AG04449 (cell line): ENCODE results near the gene XPR1.
"Not testable (repeated sequence)": the region's sequence is repeated elsewhere in the genome, so short reads cannot be mapped to it uniquely, and the experiment has no call there.

Source experiments
- CTCF ChIA-PET: fragments of 350-600 bp; formaldehyde crosslinking; extraction: SDS; loops from one replicate; lab custom pipeline; 2021; ENCODE audit warnings: antibody characterized with exemption; lab: Yijun Ruan, JAX
- POLR2A ChIA-PET: fragments of 400-600, 350-600 bp; formaldehyde crosslinking; extraction: SDS; loops from one replicate; lab custom pipeline; 2020; ENCODE audit warnings: antibody characterized with exemption, inconsistent platforms; lab: Yijun Ruan, JAX
- DNase-seq: peaks from one replicate; pipeline ENCODE4 v3.0.0-alpha.2; 2010; ENCODE audit warnings: low read depth, low spot score
- H3K4me3 ChIP-seq: 2 replicates; pipeline ENCODE4 v1.5.1; 2011; ENCODE audit warnings: low read depth, mild to moderate bottlenecking, control low read depth, low read length
- TF ChIP-seq, protein P1 (sequence below): IDR thresholded peaks from one replicate; pipeline ENCODE4 v1.5.1; 2011; ENCODE audit warnings: mild to moderate bottlenecking, moderate library complexity, low read length, control low read depth, inconsistent platforms; ENCODE audit not compliant: insufficient read depth; ENCODE audit errors: missing control alignments

XPR1 gene

DNA sequence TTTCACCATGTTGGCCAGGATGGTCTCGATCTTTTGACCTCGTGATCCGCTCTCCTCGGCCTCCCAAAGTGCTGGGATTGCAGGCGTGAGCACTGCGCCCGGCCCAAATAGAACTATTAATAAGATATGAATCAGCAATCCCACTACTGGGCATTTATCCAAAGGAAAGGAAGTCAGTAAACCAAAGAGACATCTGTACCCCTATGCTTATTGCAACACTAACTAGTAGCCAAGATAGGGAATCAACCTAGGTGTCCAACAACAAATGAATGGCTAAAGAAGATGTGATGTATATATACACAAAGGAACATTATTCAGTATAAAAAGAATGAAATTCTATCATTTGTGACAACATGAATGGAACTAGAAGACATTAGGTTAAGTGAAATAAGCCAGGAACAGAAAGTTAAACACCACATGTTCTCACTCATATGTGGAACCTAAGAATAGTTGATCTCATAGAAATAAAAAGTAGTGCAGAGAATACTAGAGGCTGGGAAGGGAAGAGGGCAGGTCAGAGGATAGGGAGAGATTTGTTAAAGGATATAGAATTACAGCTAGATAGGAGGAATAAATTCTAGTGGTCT lies 48.8 kb downstream of the XPR1 start:
- TF ChIP-seq, protein P1, sequence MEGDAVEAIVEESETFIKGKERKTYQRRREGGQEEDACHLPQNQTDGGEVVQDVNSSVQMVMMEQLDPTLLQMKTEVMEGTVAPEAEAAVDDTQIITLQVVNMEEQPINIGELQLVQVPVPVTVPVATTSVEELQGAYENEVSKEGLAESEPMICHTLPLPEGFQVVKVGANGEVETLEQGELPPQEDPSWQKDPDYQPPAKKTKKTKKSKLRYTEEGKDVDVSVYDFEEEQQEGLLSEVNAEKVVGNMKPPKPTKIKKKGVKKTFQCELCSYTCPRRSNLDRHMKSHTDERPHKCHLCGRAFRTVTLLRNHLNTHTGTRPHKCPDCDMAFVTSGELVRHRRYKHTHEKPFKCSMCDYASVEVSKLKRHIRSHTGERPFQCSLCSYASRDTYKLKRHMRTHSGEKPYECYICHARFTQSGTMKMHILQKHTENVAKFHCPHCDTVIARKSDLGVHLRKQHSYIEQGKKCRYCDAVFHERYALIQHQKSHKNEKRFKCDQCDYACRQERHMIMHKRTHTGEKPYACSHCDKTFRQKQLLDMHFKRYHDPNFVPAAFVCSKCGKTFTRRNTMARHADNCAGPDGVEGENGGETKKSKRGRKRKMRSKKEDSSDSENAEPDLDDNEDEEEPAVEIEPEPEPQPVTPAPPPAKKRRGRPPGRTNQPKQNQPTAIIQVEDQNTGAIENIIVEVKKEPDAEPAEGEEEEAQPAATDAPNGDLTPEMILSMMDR: no peak
- ChIA-PET CTCF (no interaction called here), POLR2A (no interaction called here)
- no peak overlapping the region for H3K4me3 ChIP-seq
- DNase-seq: no peak

DNA sequence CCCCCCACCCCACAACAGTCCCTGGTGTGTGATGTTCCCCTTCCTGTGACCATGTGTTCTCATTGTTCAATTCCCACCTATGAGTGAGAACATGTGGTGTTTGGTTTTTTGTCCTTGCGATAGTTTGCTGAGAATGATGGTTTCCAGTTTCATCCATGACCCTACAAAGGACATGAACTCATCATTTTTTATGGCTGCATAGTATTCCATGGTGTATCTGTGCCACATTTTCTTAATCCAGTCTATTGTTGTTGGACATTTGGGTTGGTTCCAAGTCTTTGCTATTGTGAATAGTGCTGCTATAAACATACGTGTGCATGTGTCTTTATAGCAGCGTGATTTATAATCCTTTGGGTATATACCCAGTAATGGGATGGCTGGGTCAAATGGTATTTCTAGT lies 51.3 kb downstream of the XPR1 start:
- DNase-seq, H3K4me3 ChIP-seq, CTCF ChIA-PET, POLR2A ChIA-PET: not testable (repeated sequence)

DNA sequence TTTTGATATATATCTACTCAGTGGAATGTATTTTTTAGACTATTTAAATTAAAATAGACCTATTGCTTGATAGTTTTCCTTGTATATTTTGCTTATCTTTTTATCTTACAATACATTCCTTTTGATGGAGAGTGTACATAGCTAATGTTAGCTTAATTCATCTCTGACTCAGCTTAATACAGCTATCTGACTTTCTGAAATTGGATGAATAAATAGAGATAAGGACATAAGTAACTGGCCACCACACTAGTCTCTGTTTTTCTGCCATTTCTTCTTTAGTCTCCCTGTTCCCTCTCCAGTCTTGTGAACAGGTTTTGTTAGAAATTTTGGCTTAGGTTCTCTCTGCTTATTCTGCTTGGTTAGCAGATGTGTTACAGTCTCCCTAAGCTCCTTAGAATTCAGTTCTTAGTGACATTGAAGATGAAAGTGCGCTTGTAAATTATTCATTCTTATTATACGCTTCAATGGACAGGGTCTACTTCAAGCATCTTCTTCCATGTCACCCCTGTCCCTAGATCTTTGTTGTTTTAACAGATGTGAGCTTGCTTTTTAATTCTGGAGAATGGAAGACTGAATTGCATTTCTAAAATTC lies 59.6 kb downstream of the XPR1 start:
- TF ChIP-seq, protein P1: no peak
- DNase-seq: no peak
- ChIA-PET CTCF (no interaction called here), POLR2A (no interaction called here)
- H3K4me3 ChIP-seq: no peak overlapping the region

DNA sequence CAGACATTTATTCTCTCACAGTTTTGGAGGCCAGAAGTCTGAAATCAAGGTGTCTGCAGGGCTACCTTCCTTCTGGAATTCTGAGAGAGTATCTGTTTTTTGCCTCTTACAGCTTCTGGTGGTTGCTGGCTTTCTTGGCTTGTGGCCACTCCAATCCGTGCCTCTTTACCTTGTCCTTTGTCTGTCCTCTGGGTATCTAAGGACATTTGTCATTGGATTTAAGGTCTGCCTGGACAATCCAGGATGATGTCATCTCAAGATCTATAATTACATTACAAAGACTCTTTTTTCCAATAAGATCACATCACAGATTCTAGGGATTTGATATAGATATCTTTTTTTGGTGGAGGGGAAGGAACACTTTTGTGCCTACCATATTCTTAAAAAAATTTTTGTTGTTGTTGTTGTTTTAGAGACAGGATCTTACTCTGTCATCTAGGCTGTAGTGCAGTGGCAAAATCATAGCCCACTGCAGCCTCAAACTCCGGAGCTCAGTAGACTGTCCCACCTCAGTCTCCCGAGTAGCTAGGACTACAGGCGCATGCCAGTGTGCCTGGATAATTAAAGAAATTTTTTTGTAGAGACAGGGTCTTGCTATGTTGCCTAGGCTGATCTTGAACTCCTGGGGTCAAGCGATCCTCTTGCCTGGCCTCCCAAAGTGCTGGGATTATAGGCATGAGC lies 61.9 kb downstream of the XPR1 start:
- no peak for DNase-seq
- ChIA-PET POLR2A (no interaction called here), CTCF (no interaction called here)
- TF ChIP-seq, protein P1: no peak
- H3K4me3 ChIP-seq: no peak overlapping the region

DNA sequence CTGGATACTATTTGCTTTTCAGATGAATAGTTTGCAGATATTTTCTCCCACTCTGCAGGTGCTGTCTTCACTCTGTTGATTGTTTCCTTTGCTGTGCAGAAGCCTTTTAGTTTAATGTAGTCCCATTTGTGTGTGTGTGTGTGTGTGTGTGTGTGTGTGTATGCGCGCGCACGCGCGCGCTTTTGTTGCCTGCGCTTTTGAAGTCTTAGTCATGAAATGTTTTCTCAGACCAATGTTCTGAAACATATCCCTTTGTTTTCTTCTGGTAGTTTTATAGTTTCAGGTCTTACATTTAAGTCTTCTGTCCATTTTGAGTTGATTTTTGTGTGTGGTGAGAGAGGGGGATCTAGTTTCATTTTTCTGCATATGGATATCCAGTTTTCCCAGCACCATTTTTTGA lies 63.5 kb downstream of the XPR1 start:
- TF ChIP-seq, protein P1: no peak
- no peak overlapping the region for H3K4me3 ChIP-seq
- no peak for DNase-seq
- CTCF ChIA-PET: interaction anchor here (0.6 kb wide), 1 partner anchor 20 kb away, joined by 3 read pairs; no protein-coding TSS in a partner anchor
- POLR2A ChIA-PET: no interaction called here

DNA sequence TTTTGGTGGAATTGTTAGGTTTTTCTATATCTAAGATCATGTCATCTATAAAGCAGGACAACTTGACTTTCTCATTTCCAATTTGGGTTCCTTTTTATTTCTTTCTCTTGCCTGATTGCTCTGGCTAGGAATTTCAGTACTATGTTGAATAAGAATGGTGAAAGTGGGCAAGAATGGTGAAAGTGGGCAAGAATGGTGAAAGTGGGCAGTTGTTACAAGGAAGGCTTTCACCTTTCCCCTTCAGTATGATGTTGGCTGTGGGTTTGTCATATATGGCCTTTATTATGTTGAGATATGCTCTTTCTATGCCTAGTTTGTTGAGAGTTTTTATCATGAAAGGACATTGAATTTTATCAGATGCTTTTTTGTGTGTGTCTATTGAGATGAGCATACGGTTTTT lies 64.5 kb downstream of the XPR1 start:
- POLR2A ChIA-PET: no interaction called here
- TF ChIP-seq, protein P1: no peak
- no peak for DNase-seq
- H3K4me3 ChIP-seq: no peak overlapping the region
- CTCF ChIA-PET: no interaction called here
